ENCODE measurements around the gene MAPRE2. TPM values are rescaled to one million over a fixed set of nuclear protein-coding genes. Genes with fewer than 3 reads are reported as not detected.

Gene MAPRE2
- total and polyA plus RNA-seq, 10 donors, result 18.8 to 62.9 (median 45.1) TPM

DNA sequence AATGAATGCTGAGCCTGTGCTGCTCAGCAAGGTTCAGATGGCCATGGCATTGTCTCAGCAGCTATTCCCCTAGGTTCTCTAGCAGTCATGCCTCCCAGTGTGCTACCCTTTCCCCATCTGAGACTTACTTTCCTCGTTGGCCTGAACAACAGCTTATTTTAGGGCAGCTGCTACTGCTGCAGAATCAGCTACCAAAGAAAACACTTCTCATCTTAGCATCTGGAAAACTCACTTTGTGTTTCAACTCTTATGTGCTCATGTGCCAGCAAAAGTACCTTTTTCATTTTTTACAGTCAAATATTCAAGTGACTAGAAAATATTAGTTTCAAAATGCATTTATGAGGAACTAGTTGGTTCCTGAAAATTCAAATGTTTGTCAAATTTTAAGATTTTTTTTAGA, 139.2 kb downstream of the MAPRE2 start:
- Histone ChIP-seq H3K27ac (no peak overlapping the region), H3K27me3 (replicated peaks in 1 of 7) (no peaks in the 10 kb centered on the region), H3K9me3 (peaks cover 0 to 10% (median 6%) of the 10 kb centered on the region in 8 donors), H3K4me1 (peaks cover 0 to 6% (median 0%) of the 10 kb centered on the region in 6 donors), H3K36me3 (no peaks in the 10 kb centered on the region), H3K4me3 (no peak overlapping the region)
- 47 to 84% (median 64%) methylated on average over 1 of the region's 1 CpG for WGBS, 5 donors
- DNase-seq, result no peak
- TF ChIP-seq POLR2A (IDR thresholded peaks at IDR 0.05), result no peak
- intact Hi-C loops (cut with DNase I; ENCODE audit: low total_unique reads), result no loop called here

DNA sequence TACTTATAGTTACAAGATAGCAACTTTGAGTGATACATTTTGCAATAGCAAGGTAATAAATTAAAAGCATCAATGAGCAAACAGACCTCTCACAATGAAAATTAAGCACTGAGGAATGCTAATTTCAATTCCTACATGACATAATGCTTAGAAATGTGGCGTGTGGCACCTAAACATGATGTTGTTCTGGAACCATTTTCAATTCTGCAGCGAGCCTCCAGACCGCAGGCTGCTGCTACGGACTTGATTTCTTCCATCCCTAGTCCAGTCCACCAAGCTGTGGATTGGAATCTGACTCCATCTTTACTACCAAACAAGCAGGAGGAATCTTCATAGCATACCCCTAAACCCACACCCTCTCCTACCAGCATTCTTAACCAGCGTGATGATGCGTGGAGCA, 140.9 kb downstream of the MAPRE2 start:
- TF ChIP-seq POLR2AphosphoS5 (IDR thresholded peaks at IDR 0.05) (no peak), POLR2A (IDR thresholded peaks at IDR 0.05) (no peak)
- TF ChIP-seq, protein P1, sequence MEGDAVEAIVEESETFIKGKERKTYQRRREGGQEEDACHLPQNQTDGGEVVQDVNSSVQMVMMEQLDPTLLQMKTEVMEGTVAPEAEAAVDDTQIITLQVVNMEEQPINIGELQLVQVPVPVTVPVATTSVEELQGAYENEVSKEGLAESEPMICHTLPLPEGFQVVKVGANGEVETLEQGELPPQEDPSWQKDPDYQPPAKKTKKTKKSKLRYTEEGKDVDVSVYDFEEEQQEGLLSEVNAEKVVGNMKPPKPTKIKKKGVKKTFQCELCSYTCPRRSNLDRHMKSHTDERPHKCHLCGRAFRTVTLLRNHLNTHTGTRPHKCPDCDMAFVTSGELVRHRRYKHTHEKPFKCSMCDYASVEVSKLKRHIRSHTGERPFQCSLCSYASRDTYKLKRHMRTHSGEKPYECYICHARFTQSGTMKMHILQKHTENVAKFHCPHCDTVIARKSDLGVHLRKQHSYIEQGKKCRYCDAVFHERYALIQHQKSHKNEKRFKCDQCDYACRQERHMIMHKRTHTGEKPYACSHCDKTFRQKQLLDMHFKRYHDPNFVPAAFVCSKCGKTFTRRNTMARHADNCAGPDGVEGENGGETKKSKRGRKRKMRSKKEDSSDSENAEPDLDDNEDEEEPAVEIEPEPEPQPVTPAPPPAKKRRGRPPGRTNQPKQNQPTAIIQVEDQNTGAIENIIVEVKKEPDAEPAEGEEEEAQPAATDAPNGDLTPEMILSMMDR (IDR thresholded peaks at IDR 0.05 in 8 of 11, conservative IDR thresholded peaks at IDR 0.05 in 3 of 11), result no peak
- Histone ChIP-seq H3K4me1 (peaks cover 0 to 6% (median 0%) of the 10 kb centered on the region in 6 donors), H3K27me3 (replicated peaks in 1 of 7) (no peaks in the 10 kb centered on the region), H3K4me3 (no peak overlapping the region), H3K27ac (no peak overlapping the region), H3K36me3 (no peaks in the 10 kb centered on the region), H3K9me3 (peaks cover 0 to 2% (median under 1%) of the 10 kb centered on the region in 8 donors)
- no peak for DNase-seq
- intact Hi-C loops (cut with DNase I; ENCODE audit: low total_unique reads), result no loop called here
- 89 to 95% (median 94%) methylated on average over 6 of the region's 6 CpGs for WGBS, 5 donors

DNA sequence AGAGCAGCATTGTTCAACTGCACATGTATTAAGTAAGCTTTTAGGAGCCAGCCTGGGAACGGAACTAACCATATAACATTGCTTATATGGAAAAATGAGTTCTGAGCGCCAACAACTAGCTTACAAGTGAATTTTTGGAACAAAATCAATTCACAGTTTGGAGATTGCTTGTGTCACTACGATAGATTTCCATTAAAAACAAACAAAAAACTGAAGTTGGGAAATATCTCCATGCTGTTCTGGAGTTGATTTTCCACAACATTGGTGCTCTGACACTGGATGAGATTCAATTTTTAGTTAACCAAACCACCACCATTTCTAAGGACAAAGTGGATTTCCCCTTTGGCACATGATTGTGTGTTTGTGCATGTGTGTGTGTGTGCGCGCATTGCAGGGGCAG, 142.7 kb downstream of the MAPRE2 start:
- TF ChIP-seq POLR2AphosphoS5 (IDR thresholded peaks at IDR 0.05) (no peak), POLR2A (IDR thresholded peaks at IDR 0.05) (no peak)
- TF ChIP-seq, protein P1 (IDR thresholded peaks at IDR 0.05 in 8 of 11, conservative IDR thresholded peaks at IDR 0.05 in 3 of 11), result no peak
- H3K36me3 ChIP-seq, result no peaks in the 10 kb centered on the region
- DNase-seq, result no peak
- no peak overlapping the region for H3K4me3 ChIP-seq
- H3K4me1 ChIP-seq, result peaks cover 0 to 6% (median 0%) of the 10 kb centered on the region in 6 donors
- H3K27ac ChIP-seq, result no peak overlapping the region
- intact Hi-C loops (cut with DNase I; ENCODE audit: low total_unique reads), result no loop called here
- no peaks in the 10 kb centered on the region for H3K27me3 ChIP-seq (replicated peaks in 1 of 7)
- 87 to 97% (median 91%) methylated on average over 5 of the region's 5 CpGs for WGBS, 5 donors
- H3K9me3 ChIP-seq, result no peaks in the 10 kb centered on the region

DNA sequence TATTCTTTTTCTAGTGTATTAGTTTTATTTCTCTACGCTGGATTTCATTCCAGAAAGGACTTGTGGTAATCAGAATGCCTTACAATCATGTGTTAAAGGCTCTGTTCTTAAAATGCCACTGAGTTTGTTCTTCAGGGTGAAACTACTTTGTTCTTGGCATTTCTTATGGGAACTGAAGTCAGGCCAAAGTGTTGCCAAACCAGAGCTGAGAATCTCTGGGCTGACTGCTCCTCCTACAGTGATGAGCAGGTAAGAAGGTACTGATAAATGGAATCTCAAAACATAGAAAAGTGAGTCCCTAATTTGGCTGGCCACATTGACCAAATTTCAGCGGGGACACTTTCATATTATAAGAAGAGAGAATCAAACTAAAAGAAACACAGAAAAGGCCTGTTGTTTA, 144.6 kb downstream of the MAPRE2 start:
- Histone ChIP-seq H3K27ac (no peak overlapping the region), H3K36me3 (no peaks in the 10 kb centered on the region), H3K4me3 (no peak overlapping the region), H3K27me3 (replicated peaks in 1 of 7) (no peaks in the 10 kb centered on the region), H3K9me3 (no peaks in the 10 kb centered on the region), H3K4me1 (peaks cover 0 to 4% (median 0%) of the 10 kb centered on the region in 6 donors)
- intact Hi-C loops (cut with DNase I; ENCODE audit: low total_unique reads), result no loop called here
- TF ChIP-seq POLR2A (IDR thresholded peaks at IDR 0.05), result no peak
- TF ChIP-seq, protein P1 (IDR thresholded peaks at IDR 0.05 in 8 of 11, conservative IDR thresholded peaks at IDR 0.05 in 3 of 11), result no peak
- no peak for TF ChIP-seq POLR2AphosphoS5 (IDR thresholded peaks at IDR 0.05)
- 68 to 98% (median 89%) methylated on average over 2 of the region's 2 CpGs for WGBS, 5 donors
- no peak for DNase-seq
